HG03095 (cell line): ENCODE results near the gene RAB23.
A peak's percentile ranks its signal among the peaks of the same experiment; 100 is the strongest.

Source experiments
- ATAC-seq: cut with Tn5 transposase; IDR thresholded peaks from one replicate; pipeline ENCODE4 v1.9.1; 2021; ENCODE audit warnings: moderate library complexity; ENCODE audit not compliant: unreplicated experiment

Gene RAB23

DNA sequence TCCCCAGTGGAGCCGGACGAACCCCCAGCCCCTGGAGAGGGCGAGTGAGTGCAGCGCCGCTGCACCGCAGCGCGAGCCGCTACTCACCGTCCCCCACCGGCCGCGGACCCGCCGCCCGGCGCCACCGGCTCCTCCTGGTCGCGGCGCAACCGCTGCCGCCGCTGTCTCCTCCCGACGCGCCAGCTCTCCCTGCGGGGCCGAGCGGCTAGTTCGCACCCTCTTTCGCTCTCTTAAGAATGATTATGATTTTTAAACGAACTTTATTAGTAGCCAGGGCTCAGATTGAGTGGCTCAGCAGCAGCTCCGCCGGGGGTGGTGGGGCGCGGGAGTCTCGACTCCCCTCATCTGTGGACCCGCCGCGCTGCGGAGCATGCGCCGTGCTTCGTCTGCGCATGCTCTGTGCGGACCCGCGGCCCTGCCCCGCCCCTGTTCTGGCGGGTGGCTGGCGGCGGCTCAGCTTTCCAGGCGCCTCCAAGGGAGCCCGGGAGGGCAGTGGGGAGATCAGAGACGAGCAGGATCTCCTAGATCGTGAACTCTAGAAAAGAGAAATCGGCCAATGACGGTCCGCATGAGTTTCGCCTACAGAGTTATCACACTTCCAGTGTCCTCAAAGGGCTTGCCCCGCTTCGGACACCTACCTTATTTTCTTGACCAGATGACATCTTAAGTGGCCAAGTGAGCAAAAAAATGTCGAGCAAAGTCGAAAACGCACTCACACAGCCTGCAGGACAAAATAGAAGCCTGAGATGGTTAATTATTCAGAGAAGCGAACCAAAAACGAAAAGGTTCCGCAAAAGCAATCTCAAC, at the start of gene RAB23:
RAB23 (minus strand) TSS at position 372 of the 807 bp plus-strand sequence. CDS start 11,927 bp downstream, outside the sequence.
- peak; percentile 75 for ATAC-seq

DNA sequence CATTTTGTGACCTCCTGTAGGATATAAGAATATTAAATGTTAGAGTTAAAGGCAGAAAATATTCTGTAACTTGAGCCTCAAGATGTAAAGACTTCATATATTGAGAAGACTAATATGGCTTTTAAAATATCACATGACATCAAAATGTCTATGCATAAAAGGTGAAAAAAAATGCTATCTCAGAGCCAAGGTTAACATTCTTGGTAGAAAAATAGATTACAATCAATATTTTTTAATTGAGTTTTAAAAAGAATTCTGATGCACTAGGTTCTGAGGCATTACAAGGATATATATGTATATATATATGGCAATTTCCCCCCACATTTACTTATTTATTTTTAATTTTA, 46.2 kb upstream of the RAB23 start:
- no peak for ATAC-seq

DNA sequence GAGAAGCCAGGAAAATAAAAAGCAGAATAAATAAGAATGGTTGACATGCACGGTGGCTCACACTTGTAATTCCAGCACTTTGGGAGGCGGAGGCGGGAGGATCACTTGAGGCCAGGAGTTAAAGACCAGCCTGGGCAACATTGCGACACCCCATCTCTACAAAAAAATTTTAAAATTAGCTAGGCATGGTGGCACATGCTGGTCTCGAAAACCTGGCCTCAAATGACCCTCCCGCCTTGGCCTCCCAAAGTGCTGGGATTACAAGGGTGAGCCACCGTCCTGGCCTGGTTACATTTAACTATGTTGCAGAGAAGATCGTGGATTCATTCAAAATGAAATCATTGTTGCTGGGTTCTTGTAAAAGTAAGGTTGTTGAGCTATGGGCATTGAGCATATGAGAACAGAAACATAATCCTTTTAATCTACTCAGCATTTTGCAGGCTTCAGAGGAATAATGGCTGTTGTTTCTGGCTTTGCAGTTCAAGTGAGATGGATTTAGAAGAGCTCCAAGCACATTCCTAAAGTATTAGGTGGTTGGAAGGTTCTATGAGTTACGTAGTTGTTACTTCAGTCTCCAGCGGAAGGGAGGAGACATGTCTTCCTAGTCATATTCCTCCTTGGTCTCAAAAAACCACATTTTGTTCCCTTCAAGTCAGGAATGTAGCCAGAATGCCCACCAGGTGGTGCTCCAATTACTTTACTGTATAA, 45.6 kb upstream of the RAB23 start:
- ATAC-seq, result no peak

DNA sequence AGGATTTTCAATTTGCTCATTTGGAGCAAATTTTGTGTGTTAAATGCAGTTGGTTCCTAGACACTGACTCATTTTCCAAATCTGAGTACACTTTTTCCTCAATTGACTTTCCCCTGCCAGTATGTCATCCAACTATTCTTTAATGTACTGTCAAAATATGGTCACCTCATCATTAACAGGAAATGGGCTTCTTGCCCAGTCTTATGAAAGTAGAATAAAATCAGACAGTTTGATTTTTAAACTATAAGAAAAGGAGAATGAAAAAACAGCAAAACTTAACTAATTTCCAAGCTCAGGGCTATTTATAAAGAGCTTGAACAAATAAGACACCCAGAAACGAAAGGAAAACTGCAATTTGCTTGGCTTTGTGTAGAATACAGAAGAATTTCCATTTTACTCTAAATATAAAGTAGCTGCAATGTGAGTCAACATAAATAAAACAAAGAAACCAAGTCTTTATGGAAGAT, 43.7 kb upstream of the RAB23 start:
- no peak for ATAC-seq

DNA sequence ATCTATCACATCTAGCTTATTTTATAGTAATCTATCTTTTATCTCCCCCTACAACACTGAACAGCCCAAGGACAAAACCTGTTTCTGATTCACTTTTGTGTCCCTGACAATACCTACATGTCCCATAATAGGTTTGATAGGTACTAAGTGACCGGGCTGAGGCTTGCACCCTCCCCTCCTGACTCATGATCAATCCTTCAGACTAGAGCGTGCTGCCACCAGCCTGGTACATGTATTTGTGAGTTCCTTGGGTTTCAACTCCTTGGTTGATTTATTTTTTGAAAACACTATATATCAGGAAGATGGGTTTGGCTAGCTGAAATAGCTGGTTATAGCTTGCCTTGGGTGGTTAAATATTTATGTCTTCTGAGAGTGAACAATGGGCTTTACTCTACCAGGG, 41.6 kb upstream of the RAB23 start:
- no peak for ATAC-seq

DNA sequence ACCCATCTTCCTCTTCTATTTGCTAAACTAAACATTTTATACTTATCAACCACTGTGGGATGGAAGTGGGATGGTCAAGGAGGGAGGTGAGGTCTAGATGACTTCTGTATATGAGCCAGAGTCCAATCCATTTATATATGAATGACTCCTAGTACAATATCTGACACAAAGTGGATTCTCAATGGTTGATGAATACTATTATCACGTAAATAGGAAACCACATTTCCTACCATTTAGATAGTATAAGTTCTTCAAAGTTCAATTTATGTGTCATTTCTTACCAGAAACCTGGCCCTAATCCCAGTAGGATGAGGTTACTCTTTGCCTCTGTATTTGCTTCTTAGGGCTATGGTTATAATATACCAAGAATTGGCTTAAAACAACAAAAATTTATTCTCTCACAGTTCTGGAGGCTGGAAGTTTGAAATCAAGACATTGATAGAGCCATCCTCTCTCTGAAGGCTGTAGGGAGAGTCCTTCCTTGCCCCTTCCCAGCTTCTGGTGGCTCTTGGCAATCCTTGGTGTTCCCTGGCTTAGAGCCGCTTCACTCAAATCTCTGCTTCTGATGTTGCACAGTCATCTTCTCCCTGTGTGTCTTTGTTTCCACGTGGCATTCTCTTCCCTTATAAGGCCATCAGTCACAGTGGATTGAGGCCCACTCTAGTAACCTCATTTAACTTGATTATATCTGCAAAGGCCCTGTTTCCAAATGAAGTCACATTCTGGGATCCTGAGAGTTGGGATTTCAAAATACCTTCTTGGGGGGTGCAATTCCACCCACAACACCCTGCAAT, 41.0 kb upstream of the RAB23 start:
- no peak for ATAC-seq

DNA sequence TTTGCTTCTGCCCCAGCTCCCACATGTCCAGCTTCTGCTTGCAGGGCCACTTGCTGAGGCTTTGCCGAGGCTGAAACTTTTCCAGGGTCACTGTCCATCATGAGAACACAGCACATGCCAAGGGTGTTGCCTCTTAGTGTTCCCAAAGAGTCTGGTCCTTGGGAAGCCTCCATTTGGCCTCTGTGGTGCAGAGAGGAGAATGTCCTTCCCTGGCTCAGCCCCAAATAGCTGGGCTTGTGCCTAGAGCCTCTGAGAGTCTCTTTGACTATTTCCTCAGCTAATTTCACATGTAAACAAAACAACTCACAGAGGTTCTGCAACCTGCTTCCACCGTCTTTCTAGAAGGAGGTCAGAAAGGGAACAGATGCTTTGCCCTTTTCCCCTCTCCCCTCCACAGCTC, 40.4 kb upstream of the RAB23 start:
- no peak for ATAC-seq

DNA sequence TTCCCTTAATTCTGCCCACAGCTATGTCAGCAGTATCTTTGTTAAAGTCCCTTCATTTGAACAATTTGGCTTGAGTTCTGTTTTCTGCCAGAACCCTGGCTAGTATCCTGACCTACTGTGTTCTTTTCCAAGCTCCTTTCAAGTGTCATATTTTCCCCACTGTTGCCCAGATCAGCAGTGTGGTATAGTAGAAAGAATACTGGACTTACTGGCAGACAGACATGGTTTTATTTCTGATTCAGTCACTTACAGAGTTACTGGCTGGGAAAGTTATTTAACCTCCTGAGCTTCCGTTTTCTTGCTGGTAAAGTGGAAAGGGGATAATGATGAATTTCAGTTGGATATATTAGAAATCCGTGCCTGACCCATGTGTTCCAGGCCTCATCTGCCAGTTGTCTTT, 39.8 kb upstream of the RAB23 start:
- ATAC-seq, result no peak

DNA sequence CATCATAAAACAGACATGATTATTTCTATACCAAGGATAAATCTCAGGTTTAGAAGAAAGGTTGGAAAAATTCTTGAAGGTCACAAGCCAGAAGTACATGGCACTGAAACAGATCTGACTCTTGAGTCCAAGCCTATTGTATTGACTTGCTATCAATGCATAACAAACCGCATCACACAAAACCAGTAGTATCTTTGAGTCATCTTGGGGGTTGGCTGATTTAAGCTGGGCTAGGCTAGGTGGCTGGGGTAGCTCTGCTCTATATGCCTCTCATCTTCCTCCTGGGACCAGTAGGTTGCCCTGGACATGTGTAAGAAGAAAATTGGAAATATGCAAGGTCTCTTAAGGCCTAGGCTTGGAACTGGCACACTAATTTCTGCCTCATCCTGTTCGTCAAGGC, 37.0 kb upstream of the RAB23 start:
- no peak for ATAC-seq

DNA sequence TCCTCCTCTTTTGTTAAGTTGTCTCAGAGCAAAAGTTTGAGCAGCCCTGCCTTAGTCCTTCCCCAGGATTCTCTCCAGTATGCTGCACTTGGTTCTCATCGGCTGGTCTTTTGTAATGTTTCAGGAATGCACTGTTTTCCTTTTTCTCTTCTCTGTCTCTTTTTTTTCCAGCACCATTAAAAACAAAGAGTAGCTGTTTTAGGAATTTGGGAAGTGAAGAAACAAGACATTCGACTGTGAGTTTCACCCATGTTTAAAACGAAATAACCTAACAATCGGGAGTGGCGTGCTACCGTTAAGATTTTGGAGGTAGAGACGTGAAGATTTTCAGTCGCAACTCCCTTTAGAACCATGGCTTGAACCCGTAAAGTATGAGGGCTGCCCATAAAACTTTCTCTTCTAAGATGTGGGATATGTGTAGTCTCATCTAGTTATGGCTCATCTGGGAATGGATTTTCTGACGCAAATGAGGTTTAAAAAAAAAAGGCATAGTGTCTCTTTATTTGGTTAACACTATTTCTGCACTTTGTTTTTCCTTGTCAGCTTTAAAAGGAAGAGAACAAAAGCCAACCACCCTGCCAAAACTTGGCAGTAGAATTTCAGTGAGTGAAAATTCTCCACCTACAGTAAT, 35.9 kb upstream of the RAB23 start:
- no peak for ATAC-seq

DNA sequence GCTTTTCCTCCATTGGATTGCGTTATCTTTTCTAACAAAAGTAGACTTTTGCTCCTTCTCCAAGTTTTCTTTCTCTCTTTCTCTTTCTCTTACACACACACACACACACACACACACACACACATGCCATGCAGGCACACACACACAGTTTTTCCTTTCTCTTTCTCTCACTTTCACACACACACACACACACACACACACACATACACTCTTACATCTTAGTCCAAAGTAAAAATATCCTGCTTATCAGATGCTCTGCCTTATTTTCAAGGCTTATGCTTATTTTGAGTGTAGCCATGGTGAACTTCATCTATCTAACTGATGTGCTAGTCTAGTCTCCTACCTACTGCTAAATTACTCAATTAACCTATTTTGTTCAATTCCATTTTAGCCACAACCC, 34.4 kb upstream of the RAB23 start:
- no peak for ATAC-seq

DNA sequence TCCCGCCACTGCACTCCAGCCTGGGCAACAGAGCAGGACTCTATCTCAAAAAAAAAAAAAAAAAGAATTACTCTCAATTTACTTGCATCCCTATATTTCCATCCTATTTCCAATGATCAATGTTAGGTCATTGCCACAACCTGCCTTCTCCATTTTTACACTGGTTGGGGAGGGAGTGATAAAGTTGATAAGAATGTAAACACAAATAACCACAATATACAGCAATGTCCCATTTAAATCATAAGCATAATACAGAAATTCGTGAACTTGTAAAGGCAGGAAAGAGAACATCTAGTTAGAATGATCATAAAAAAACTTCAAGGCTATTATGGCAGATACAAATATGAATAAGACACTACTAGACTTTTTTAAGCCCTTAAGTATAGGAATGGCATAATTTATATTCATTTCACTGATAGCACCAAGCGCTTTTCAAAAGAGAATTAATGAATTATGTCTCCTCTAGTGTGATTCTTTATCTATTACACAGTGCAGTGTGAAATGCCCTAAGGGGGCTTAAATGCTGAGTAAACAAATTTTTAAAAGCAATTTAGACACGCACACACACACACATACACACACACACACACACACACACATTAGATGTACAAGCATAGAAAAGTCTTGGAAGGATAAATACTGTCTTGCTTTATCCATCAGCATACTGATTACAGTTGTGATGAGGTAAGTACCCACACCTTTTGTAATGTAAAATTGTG, 33.5 kb upstream of the RAB23 start:
- ATAC-seq, result no peak

DNA sequence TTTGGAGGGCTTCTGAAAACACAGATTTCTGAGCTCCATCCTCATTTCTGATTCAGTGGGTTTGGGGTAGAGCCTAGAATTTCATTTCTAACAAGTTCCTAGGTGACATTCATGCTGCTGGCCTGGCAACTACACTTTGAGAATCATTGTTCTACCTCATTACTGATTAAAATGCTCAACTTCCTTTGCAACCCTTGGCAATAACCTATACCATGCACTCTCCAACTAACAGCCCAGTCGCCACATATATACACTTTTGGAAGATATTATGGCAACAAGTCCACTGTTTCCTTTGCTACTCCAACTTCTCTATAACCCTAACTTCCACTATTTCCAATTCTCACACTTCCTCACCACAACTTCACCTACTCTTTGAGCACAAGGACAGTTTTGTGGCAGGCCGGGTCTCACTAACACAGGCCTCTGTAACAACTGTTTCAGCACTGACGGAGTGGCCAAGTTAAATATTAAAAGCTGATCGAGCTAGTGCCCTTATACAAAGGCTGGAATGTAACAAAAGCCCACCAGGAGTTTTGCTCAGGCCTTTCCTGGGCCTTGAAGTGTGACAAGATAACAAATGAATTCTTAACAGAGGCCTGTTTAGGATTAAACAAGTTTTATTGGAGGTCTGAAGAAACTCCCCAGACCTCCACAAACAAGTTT, 32.1 kb upstream of the RAB23 start:
- no peak for ATAC-seq

DNA sequence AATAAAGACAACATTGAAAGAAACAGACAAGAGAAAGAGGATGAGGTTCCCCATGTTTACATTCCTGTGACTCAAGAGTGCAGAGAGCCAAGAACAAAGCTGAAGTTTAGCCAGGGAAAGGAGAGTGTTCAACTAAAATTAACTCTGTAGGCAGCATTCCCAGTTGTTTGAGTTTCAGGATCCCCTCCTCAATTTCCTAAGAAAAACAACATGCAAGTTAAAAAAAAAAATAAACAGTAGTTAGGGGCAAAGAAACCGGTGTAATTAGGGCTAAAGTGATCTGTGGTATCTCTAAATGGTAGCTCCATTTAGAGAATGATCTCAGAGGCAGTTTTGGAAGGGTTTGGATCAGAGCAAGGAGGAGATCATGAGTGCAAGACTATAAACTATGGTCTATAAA, 30.9 kb upstream of the RAB23 start:
- no peak for ATAC-seq

DNA sequence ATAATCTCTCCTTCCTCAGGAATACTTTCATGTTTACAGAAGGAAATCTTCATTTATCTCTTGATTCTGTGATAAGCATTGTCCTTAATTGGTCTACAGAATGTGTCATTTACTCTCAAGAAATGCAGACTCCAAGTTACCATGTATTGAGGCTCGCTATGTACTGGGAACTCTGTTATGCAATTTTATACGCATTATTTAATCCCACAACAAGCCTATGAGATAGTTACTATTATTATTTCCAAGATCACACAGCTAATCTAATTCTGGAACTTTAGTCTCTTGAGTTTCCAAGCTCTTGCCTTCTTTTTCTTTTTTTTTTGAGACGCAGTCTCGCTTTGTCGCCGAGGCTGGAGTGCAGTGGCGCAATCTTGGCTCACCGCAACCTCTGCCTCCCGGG, 30.0 kb upstream of the RAB23 start:
- no peak for ATAC-seq

DNA sequence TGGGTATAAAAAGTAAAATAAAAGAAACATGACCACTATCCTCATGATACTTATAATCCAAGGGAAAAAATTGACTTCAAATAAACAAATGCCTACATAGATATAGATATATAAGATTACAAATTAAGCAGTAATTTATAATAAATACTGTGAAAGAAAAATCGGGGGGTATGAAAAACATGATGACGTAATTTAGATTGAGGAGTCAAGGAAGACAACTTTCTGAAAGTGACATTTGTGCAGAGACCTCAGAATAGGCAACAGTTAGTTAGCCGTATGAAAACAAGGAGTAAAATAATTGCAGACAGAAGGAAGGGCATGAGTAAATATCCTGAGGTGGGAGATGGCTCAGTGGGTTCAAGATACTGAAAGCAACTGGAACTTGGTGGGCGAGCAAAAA, 28.2 kb upstream of the RAB23 start:
- ATAC-seq, result no peak

DNA sequence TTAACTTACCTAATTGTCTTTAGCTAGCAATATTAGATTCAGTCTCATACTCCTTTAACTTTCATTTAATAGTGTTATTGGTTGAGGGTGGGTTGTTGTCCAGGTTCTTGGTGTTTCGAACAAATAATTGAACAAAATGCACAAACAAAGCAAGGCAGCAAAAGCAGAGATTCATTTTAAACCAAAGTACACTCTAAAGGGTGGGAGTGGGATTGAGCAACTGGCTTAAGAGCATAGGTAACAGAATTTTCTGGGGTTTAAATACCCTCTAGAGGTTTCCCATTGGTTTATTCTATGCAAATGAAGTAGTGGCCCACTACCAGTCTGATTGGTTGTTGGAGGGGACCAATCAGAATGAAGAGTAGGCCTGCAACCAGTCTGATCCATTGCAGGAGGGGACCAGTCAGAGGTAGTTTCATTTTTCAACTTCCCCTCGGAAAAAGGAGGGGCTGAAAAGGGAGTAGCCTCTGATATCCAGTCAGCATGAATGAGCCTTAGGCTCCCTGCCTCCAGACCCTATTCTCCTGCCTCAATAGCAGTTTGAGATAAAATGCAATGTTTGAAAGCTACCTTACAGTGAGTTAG, 26.3 kb upstream of the RAB23 start:
- no peak for ATAC-seq

DNA sequence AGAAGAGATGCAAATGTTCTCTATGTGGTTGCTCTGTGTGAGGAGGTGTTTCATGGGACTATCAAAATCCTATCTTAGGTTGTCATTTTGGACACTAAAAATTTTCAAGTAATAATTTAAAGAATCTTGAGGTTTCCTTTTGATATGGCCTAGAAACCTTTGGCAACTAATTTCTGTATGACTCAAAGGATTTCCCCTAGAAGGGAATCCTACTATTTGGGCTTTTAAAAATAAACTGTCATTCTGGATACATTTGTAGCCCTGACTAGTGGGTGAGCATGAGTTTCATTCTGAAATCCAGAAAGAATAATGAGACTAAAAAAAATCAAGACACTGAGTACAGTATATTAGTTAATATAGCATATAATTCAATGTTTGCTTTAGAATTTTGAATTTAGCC, 25.5 kb upstream of the RAB23 start:
- no peak for ATAC-seq

DNA sequence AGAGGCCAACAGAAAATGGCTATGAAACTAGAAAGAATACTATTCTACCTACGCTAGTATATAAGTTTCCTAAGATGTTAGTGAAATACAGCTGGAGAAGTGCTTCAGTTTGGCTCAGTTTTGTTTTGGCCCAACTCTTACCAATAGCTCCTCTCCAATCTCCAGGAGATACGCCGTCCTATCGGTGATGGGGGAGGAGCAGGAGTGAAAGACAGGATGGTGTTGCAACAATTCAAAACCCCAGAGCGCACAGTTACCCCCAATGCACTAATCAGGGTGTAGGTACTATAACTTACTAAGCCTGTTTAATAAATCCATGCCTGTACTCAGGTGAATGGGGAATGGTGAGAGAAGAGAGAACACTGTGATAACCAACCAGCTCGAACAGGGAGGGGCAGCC, 24.2 kb upstream of the RAB23 start:
- no peak for ATAC-seq

DNA sequence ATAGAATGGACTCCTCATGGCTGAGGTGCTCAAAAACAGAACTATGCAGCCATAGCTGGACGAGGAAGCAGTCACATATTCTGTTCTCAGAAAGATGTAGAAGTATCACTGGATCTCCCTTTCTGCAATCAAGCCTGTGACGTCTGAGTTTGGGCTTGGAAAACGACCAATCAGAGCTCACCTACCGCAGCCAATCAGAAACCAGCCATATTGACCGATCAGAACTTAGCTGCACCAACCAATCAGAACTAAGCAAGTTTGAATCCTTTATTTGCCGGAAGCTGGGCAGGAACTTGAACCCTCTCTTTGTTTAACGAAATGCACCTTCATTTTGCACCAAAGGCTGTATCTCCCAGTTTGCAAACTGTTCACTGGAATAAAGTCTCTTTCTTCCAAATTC, 21.8 kb upstream of the RAB23 start:
- no peak for ATAC-seq
